GM21528 (cell line): ENCODE measurements around the gene MACROH2A1.

Experiments used
- ATAC-seq: cut with Tn5 transposase; IDR thresholded peaks from one replicate; pipeline ENCODE4 v1.9.1; 2021; ENCODE audit warnings: mild to moderate bottlenecking, moderate library complexity; ENCODE audit not compliant: unreplicated experiment, low FRiP score

The MACROH2A1 gene

GRCh38 chr5:135436951-135437418 lies 38.0 kb upstream of the MACROH2A1 start:
- ATAC-seq = no peak

GRCh38 chr5:135435467-135436330 lies 36.7 kb upstream of the MACROH2A1 start:
- no peak for ATAC-seq

GRCh38 chr5:135434591-135435466 lies 35.8 kb upstream of the MACROH2A1 start:
- ATAC-seq = no peak

- ATAC-seq = no peak
Measured at GRCh38 chr5:135433681-135434426, 34.8 kb upstream of the MACROH2A1 start.

- ATAC-seq = no peak
Measured at GRCh38 chr5:135432113-135432512, 33.1 kb upstream of the MACROH2A1 start.

- ATAC-seq = no peak
Measured at GRCh38 chr5:135430135-135430437, 31.1 kb upstream of the MACROH2A1 start.

GRCh38 chr5:135429301-135430134 lies 30.5 kb upstream of the MACROH2A1 start:
- no peak for ATAC-seq

GRCh38 chr5:135428586-135428985 lies 29.6 kb upstream of the MACROH2A1 start:
- ATAC-seq = no peak

- peak; percentile 67 for ATAC-seq
Measured at GRCh38 chr5:135426102-135427082, 27.4 kb upstream of the MACROH2A1 start.

GRCh38 chr5:135425641-135426040 lies 26.6 kb upstream of the MACROH2A1 start:
- ATAC-seq = no peak

GRCh38 chr5:135423846-135424168 lies 24.8 kb upstream of the MACROH2A1 start:
- ATAC-seq = no peak

- no peak for ATAC-seq
Measured at GRCh38 chr5:135423146-135423845, 24.3 kb upstream of the MACROH2A1 start.

GRCh38 chr5:135422419-135422818 lies 23.4 kb upstream of the MACROH2A1 start:
- no peak for ATAC-seq

- ATAC-seq = no peak
Measured at GRCh38 chr5:135417083-135417482, 18.1 kb upstream of the MACROH2A1 start.

GRCh38 chr5:135405082-135405481 lies 6.1 kb upstream of the MACROH2A1 start:
- no peak for ATAC-seq

- ATAC-seq = no peak
Measured at GRCh38 chr5:135402031-135402430, 3.0 kb upstream of the MACROH2A1 start.

- ATAC-seq = no peak
Measured at GRCh38 chr5:135400866-135401265, 1.8 kb upstream of the MACROH2A1 start.

GRCh38 chr5:135399794-135400542 lies 937 bp upstream of the MACROH2A1 start:
- no peak for ATAC-seq
